ENCODE results near the gene RBM44.
A peak's percentile ranks its signal among the peaks of the same experiment; 100 is the strongest.
"Not testable (repeated sequence)": the region's sequence is repeated elsewhere in the genome, so short reads cannot be mapped to it uniquely, and the experiment has no call there.

The RBM44 gene

DNA sequence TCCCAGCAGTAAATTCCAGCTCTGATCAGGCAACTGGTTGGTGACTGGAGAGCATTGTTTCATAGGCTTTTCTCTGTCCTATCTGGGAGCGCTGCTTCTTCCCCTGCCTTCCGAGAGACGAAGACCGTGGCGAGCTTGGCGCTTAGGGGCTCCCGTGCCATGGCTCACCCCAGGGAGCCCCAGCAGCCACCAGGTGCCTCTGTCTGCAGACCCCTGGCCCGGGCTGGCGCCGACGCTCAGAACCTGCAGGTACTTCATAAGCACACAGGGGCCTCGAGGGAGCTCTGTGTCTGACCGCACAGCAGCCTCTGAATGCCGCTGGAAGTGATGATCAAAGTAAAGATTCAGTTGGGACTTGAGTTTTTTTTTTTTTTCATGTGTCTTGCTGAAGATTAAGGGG, 19.1 kb upstream of the RBM44 start:
- no peak for DNase-seq

DNA sequence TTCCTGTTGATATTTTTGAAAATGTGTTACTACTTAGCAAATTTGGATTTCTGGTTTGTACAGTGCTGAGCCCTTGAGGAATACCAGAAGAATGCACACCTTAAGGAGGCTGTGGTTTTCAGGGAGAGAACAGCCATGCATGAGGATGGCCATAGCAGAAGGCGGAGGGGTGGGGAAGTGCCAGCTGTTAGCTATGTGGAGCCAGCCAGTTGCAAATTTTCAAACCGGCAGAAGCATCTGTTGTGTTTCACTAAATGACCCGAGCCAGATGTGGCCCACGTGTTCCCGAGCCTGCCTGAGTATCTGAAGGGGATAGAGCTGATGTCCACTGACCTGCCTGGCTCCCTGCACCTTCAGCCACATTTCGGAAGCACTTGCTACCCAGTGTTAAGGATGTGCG, 16.4 kb upstream of the RBM44 start:
- DNase-seq = peak; percentile 36

- DNase-seq = not testable (repeated sequence)
Observed at GRCh38 chr2:237783678-237784077, 14.9 kb upstream of the RBM44 start.

DNA sequence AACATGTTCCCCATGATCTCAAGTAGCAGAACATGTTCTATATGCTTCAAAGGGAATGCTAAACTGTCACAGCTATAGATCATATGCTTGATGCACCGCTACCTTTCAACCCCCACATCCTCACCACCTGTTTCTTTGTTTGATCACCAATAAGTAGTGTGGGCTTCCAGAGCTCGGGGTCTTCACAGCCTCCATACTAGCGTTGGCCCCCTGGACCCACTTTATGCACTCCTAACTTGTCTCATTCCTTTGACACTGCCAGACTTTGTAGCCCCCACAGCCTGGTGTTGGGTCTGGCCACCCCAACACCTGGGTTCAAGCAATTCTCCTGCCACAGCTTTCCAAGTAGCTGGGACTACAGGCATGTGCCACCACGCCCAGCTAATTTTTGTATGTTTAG, 11.6 kb upstream of the RBM44 start:
- DNase-seq = no peak

GRCh38 chr2:237790353-237790752, 8.2 kb upstream of the RBM44 start:
- no peak for DNase-seq

DNA sequence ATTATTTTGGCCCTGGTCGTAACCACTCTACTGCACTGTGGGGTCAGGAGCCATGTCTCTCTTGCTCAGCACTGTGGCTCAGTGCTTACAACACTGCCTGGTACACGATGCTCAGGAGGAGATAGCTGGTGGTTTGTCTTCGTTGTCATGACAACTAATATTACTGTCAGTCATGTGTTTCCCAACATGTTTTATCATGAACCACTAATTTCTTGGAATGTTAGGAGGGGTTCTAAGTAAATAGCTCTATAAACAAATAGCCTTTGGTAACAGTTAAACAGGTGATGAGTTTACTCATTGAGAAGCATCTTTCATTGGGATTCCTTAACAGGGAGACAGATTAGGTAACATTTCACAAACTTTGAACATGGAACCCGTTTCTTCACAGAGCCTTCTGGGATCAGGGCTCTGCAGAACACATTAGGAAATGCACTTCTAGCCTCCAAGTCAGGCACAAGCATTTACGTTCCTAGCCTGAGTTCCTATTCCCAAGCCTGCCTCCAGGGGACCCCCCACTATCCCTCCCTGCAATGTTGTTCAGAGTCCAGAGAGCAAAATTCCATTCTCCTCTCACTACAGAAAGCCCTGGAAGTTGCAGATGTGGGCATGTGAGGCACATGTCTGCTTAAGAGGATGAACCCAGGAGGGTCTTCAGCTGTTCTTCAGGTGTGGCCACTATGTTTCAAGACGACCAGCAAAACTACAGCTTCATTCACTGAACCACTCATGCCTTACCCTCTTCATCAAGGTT, 6.4 kb upstream of the RBM44 start:
- no peak for DNase-seq

DNA sequence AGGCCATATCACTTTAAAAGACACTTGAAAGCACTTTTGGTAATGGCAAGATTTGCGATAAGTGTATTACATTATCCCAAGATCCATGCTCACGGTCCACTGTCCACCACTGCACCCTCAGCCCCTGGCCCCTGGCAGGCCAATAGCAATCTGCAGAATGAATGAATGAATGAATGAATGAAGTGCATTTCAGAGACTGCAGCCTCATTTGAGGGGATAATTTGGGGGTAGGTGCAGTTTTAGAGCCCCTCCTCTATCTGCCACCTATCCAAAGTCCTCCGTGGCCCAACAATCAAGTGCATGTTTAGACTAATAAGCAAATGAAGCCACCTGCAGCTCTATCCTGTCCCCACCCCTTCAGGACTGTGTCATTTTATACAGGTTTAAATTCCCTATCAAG, 1.3 kb upstream of the RBM44 start:
- no peak for DNase-seq

GRCh38 chr2:237799060-237799428, 465 bp downstream of the RBM44 start:
- DNase-seq = no peak

DNA sequence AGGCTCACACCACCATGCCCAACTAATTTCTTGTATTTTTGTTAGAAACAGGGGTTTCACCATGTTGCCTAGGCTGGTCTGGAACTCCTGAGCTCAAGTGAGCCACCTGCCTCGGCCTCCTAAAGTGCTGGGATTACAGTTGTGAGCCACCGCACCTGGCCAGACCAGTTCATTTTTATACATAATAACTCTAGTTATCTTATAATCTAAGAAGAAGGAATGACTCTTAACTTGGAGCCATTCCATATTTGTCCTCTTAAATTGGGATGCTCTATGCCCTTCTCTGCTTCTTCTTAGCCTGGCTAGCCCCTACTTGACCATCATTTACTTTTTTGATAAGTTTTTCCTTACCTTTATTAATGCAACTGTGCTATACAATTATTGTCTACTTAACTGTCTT, 2.9 kb downstream of the RBM44 start:
- no peak for DNase-seq

DNA sequence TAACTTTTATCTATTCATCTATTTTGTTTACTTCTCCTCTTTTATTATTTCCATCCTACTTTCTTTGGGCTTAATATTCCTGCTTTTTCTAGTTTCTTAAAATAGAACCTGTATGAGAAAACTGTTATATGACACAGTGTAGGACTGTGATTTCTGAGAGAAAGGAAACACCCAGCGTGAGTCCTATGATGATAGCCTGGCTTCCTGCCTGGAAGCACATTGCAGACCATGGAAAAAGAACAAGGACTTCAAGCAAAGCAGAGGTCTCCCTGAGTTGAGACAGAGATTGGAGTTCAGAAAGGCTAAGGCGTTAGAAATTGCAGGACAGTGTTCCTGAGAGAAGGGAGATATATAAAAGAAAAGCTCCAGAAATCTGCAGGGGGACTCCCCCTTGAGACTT, 7.8 kb downstream of the RBM44 start:
- peak; percentile 44 for DNase-seq

- DNase-seq = no peak
Observed at GRCh38 chr2:237815637-237816036, 17.1 kb downstream of the RBM44 start.

- DNase-seq = no peak
Observed at GRCh38 chr2:237816531-237816930, 18.0 kb downstream of the RBM44 start.

DNA sequence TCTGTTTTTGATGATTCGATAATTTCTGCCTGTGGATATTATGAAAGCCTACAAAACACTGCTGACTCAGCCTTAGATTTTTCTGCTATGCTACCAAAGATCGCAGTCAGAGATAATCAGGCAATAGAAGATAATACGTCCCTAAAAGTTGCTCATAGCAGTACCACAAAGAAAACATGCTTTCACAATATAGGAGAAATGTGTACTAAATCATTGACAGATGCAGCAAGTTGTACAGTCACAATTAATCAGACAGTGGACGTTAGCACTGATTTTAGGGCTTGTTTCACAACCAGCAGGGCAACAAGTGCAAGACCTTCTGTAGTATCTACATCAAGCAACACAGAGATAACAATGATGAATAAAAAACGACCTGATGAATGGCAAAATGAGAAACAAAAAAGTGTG, 19.5 kb downstream of the RBM44 start:
- DNase-seq = no peak

DNA sequence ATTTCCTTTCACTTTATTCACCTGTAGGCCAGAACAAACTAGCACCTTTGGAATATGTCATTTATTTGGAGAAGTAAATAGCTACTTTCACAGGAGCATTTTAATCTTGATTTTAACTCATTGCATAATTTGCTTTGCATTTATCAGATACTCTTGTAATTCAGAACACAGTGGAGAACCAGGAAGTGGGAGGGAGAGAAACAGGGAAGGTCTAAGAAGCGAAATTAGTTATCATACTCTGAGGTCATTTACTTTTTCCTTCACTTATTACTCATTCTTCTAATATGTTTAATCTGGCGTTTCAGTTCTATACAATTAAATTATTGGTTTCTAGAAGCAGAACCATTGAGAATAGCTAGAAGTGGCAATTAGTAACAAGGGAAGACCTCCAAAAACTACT, 20.7 kb downstream of the RBM44 start:
- DNase-seq = no peak

- DNase-seq = no peak
Observed at GRCh38 chr2:237820421-237820820, 21.8 kb downstream of the RBM44 start.

GRCh38 chr2:237823544-237823943, 25.0 kb downstream of the RBM44 start:
- DNase-seq = no peak

GRCh38 chr2:237824085-237824484, 25.5 kb downstream of the RBM44 start:
- no peak for DNase-seq

DNA sequence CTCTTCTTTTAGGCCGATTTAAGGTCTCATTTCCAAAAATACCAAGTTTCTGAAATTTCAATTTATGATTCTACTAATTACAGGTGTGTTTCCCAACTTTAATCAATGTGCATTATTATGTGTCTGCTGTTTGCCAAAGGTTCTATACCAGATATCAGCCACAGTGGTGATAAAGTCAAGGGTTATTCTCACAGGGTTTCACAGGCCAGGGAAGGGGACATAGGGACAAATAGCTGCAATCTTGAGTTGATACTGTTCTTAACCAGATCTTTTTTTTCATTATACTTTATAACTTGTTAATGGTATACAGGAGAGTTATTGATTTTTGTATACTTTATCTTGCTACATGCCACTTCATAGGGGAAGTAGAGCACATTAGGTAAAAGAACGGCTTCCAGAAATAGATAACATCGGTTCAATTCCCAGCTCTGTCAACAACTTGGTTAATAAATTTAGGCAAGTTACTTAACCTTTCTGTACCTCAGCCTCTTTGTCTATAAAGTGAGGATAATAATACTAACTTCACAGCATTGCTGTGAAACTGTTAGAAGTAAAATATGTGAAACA, 28.9 kb downstream of the RBM44 start:
- no peak for DNase-seq

DNA sequence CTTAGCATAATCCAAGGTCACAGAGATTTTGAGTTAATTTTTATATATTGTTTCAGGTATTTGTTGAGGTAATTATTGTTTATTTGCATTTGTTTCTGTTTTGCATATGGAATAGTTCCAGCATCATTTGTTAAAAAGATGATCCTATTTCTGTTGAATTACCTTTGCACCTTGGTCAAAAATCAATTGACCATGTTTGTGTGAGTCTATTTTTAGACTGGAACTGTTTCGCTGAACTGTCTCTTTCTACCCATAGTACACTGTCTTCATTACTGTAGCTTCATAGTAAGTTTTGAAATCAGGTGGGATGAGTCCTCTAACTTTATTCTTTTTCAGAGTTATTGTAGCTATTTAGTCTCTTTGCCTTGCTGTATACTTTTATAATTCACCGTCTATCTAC, 31.9 kb downstream of the RBM44 start:
- DNase-seq = no peak

DNA sequence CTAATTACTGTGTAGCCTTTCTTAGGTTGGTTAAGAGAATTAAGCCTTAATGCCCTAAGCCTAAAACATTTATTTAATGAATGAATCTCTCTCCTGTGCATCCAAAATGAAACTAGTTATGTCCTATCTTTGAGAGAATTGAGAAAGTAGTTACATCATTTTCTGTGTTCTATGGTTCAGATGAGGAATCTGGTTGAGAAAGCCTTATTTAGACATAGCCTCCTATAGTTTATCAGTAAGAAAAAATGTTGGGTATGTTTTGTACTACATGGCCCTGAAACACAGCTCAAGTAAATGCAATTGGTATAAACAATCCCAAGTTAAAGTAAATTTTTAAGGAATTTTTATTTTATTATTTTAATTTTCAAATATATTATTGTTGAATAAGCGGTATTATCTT, 35.0 kb downstream of the RBM44 start:
- no peak for DNase-seq

GRCh38 chr2:237835372-237835771, 36.8 kb downstream of the RBM44 start:
- no peak for DNase-seq

- DNase-seq = no peak
Observed at GRCh38 chr2:237841051-237841450, 42.5 kb downstream of the RBM44 start.

DNA sequence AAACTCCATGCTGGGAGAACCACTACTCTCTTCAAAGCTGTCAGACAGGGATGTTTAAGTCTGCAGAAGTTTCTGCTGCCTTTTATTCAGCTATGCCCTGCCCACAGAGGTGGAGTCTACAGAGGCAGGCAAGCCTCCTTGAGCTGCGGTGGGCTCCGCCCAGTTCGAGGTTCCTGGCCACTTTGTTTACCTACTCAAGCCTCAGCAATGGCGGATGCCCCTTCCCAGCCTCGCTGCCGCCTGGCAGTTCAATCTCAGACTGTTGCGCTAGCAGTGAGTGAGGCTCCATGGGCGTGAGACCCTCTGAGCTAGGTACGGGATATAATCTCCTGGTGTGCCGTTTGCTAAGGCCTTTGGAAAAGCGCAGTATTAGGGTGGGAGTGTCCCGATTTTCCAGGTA, 50.4 kb downstream of the RBM44 start:
- not testable (repeated sequence) for DNase-seq

- no peak for DNase-seq
Observed at GRCh38 chr2:237854295-237854694, 55.7 kb downstream of the RBM44 start.

GRCh38 chr2:237857791-237858190, 59.2 kb downstream of the RBM44 start:
- no peak for DNase-seq

Measured in femur (tissue), 1 donor.